GM12891 (cell line): ENCODE results near the gene C19orf73.

Experiments used
- POLR2A ChIP-seq: IDR thresholded peaks from 2 replicates; pipeline ENCODE4 v1.6.1; 2011; ENCODE audit warnings: low read depth, low read length, control low read depth
- POLR2AphosphoS5 ChIP-seq: IDR thresholded peaks from 2 replicates; pipeline ENCODE4 v1.6.1; 2011; ENCODE audit warnings: low read depth, low read length, control low read depth

DNA sequence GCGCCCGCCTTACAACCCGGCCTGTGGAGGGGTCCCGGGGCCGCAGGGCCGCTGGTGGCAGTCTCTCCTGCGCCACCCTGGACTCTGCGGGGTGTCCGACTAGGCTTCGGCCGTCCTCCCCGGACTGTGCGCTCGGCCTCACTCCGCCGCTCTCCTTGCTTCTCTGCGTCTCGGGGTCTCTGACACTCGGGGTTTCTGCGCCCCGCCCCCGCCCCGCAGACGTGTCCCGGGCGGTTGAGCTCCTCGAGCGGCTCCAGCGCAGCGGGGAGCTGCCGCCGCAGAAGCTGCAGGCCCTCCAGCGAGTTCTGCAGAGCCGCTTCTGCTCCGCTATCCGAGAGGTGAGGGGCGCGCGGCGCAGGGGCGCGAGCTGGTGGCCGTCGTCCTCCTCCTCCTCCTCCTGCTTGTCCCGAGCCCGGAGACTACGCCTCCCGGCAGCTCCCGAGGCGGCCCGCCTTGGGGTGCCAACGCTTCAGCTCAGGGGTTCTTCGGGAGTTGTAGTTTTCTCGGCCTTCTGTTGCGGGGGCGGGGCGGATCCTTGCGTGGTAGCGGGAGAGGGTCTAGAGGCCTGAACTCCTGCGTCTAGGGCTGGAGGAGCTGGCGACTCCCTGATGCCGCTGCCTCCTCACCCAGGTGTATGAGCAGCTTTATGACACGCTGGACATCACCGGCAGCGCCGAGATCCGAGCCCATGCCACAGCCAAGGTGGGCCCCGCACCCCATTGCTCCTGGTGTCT, 4.1 kb downstream of the C19orf73 start:
- TF ChIP-seq POLR2A (no peak), POLR2AphosphoS5 (no peak)
